GM12878 (cell line): ENCODE data around the gene ANO1. TPM values are rescaled to one million over a fixed set of nuclear protein-coding genes. Genes with fewer than 3 reads are reported as not detected.

ENCODE experiments used
- ATAC-seq: fragments of 200-7000 bp; cut with Tn5 transposase; 3 replicates; pipeline ENCODE4 v1.9.1; 2020; ENCODE audit warnings: mild to moderate bottlenecking, moderate library complexity
- BruUV-seq: library from RNA; stranded (reverse); fragments of 400-500 nt; replicated peaks from 2 replicates; lab custom pipeline; 2021; lab: Mats Ljungman, UMichigan
- CTCF ChIA-PET: fragments of 300-600 bp; sonication (Branson Sonifier 250); formaldehyde crosslinking; extraction: SDS; loops from one replicate; lab custom pipeline; 2021; ENCODE audit warnings: inconsistent platforms; lab: Yijun Ruan, JAX
- POLR2A ChIA-PET: fragments of 350-600 bp; formaldehyde crosslinking; extraction: SDS; loops from one replicate; lab custom pipeline; 2021; ENCODE audit warnings: inconsistent platforms; lab: Charles Lee
- RAD21 ChIA-PET: fragments of 300-600 bp; sonication (Branson Sonifier 250); formaldehyde crosslinking; loops from one replicate; lab custom pipeline; 2023; ENCODE audit warnings: antibody characterized with exemption; ENCODE audit not compliant: unreplicated experiment; lab: Charles Lee
- SMC1A ChIA-PET: fragments of 300-600 bp; sonication (Branson Sonifier 250); formaldehyde crosslinking; loops from one replicate; lab custom pipeline; 2023; ENCODE audit not compliant: unreplicated experiment, uncharacterized antibody; lab: Charles Lee
- DNase-seq: peaks from one replicate; pipeline ENCODE4 v3.0.0-alpha.2; 2011; ENCODE audit warnings: low read depth, low spot score
- FAIRE-seq: peaks from 3 replicates; lab custom pipeline; 2011; peaks lifted over from hg19 to GRCh38; lab: Jason Lieb, UNC
- H2AFZ ChIP-seq: 2 replicates; pipeline ENCODE4 v1.6.0; 2011; ENCODE audit warnings: low read depth, low read length, control low read depth; ENCODE audit not compliant: control insufficient read depth
- H3K27ac ChIP-seq: 2 replicates; pipeline ENCODE4 v1.5.1; 2011; ENCODE audit warnings: control low read depth; ENCODE audit not compliant: control insufficient read depth, insufficient read depth
- H3K27me3 ChIP-seq, 2 experiments: replicated peaks in 1 of 2; 2 replicates each; pipeline versions ENCODE4 v1.6.0 to v1.6.1; 2011; ENCODE audit warnings: low read length in 1 of 2; ENCODE audit not compliant: control insufficient read depth in 2 of 2, insufficient read depth in 2 of 2
- H3K36me3 ChIP-seq, 2 experiments: 2 replicates each; pipeline ENCODE4 v1.5.1; 2011; ENCODE audit warnings: low read length in 1 of 2; ENCODE audit not compliant: control insufficient read depth in 2 of 2, insufficient read depth in 2 of 2
- H3K4me1 ChIP-seq: 2 replicates; pipeline ENCODE4 v1.6.1; 2011; ENCODE audit warnings: mild to moderate bottlenecking, low read length, moderate library complexity, mixed read lengths; ENCODE audit not compliant: control insufficient read depth, insufficient read depth
- H3K4me2 ChIP-seq: 2 replicates; pipeline ENCODE4 v1.6.0; 2011; ENCODE audit warnings: control low read depth; ENCODE audit not compliant: control insufficient read depth, insufficient read depth
- H3K4me3 ChIP-seq: fragments of 200-600 bp; sonication (generic); 2 replicates; pipeline ENCODE4 v1.5.1; 2016
- H3K79me2 ChIP-seq: 2 replicates; pipeline ENCODE4 v1.6.0; 2011; ENCODE audit warnings: low read length; ENCODE audit not compliant: control insufficient read depth, insufficient read depth
- H3K9ac ChIP-seq: 2 replicates; pipeline ENCODE4 v1.8.0; 2011; ENCODE audit warnings: low read length, control low read depth, mixed read lengths; ENCODE audit not compliant: control insufficient read depth, insufficient read depth
- H3K9me3 ChIP-seq: replicated peaks from 3 replicates; pipeline ENCODE4 v1.5.1; 2011; ENCODE audit warnings: mild to moderate bottlenecking, low read length; ENCODE audit not compliant: control insufficient read depth, insufficient read depth
- H4K20me1 ChIP-seq: 2 replicates; pipeline ENCODE4 v1.6.0; 2011; ENCODE audit not compliant: control insufficient read depth, insufficient read depth
- BCL11A ChIP-seq: IDR thresholded peaks from 2 replicates; pipeline ENCODE4 v1.6.1; 2011; ENCODE audit warnings: low read depth, low read length
- CEBPB ChIP-seq, 2 experiments: fragments of 150-350 bp in 1 of 2; IDR thresholded peaks; 2 replicates each; pipeline ENCODE4 v1.6.1; 2012 to 2014; ENCODE audit warnings: low read depth in 2 of 2, low read length in 2 of 2, borderline replicate concordance in 1 of 2, inconsistent platforms in 1 of 2
- CREB1 ChIP-seq: IDR thresholded peaks from 2 replicates; pipeline ENCODE4 v1.6.1; 2012; ENCODE audit warnings: low read depth, mild to moderate bottlenecking, inconsistent platforms
- HDAC2 ChIP-seq: fragments of 200-600 bp; sonication (generic); IDR thresholded peaks from 2 replicates; pipeline ENCODE4 v1.6.1; 2017
- NFYA ChIP-seq: IDR thresholded peaks from 2 replicates; pipeline ENCODE4 v1.6.1; 2011; ENCODE audit warnings: low read depth, mild to moderate bottlenecking, low read length, improper control_type of control experiment, borderline replicate concordance
- PAX5 ChIP-seq: IDR thresholded peaks from 2 replicates; pipeline ENCODE4 v1.6.1; 2011; ENCODE audit warnings: low read depth, low read length, borderline replicate concordance
- SIN3A ChIP-seq: IDR thresholded peaks from 2 replicates; pipeline ENCODE4 v1.6.1; 2012; ENCODE audit warnings: low read depth, low read length, improper control_type of control experiment
- WGBS: methylation state at CpG from one replicate; pipeline ENCODE4 v1.1.6; 2016; ENCODE audit warnings: low lambda C conversion rate; ENCODE audit not compliant: insufficient replicate concordance, insufficient coverage; ENCODE audit errors: missing lambda C conversion rate; 5-methylcytosine and 5-hydroxymethylcytosine counted together
- in situ Hi-C: fragments of 300-500 bp; cut with MboI; formaldehyde crosslinking; loops from 9 replicates; pipeline ENCODE4 v1.14.3; 2018; ENCODE audit warnings: mixed read lengths
- intact Hi-C: fragments of 100-400 bp; cut with micrococcal nuclease; formaldehyde crosslinking; loops from one replicate; pipeline ENCODE4 v1.14.2; 2022; ENCODE audit not compliant: unreplicated experiment
- polyA plus RNA-seq, 11 experiments: library from polyadenylated mRNA; depleted of rRNA in 4 of 11; unstranded in 6 of 11; stranded (reverse) in 5 of 11; fragments of >200 nt; fragmentation: Nextera tagmentation in 4 of 11; fragmentation: Illumina TruSeq in 1 of 11; extraction: Ambion mirVana in 4 of 11; extraction: Trizol in 1 of 11; gene quantifications; 1 replicate in 1 of 11; 2 replicates in 10 of 11; pipeline versions ENCODE4 v1.2.1 to v1.2.3, GENCODE V29; 2011 to 2016; ENCODE audit warnings: inconsistent platforms in 2 of 11, missing spikeins in 2 of 11, low read depth in 1 of 11
- total RNA-seq, 4 experiments: library from RNA; depleted of rRNA in 3 of 4; stranded (reverse); fragments of >200 nt in 3 of 4; fragmentation: Illumina TruSeq in 1 of 4; extraction: Trizol in 1 of 4; gene quantifications; 2 replicates each; pipeline versions ENCODE4 v1.2.1 to v1.2.3, GENCODE V29; 2013 to 2021
- TF ChIP-seq, protein P1 (sequence below): fragments of 450-650 bp; formaldehyde crosslinking; IDR thresholded peaks from 2 replicates; pipeline ENCODE4 v1.4.0; 2022; ENCODE audit warnings: mild to moderate bottlenecking, moderate library complexity
- TF ChIP-seq, protein P2 (sequence below): fragments of 450-650 bp; IDR thresholded peaks from 2 replicates; pipeline ENCODE4 v1.6.1; 2016; ENCODE audit warnings: mild to moderate bottlenecking, moderate library complexity, borderline replicate concordance

The ANO1 gene
- total and polyA plus RNA-seq, 10 of the 15 experiments (the other 5 are each of a cell fraction or from before 2014, with no cell fraction given) = 0.01 to 0.38 (median 0.06) TPM; not detected in 7

DNA sequence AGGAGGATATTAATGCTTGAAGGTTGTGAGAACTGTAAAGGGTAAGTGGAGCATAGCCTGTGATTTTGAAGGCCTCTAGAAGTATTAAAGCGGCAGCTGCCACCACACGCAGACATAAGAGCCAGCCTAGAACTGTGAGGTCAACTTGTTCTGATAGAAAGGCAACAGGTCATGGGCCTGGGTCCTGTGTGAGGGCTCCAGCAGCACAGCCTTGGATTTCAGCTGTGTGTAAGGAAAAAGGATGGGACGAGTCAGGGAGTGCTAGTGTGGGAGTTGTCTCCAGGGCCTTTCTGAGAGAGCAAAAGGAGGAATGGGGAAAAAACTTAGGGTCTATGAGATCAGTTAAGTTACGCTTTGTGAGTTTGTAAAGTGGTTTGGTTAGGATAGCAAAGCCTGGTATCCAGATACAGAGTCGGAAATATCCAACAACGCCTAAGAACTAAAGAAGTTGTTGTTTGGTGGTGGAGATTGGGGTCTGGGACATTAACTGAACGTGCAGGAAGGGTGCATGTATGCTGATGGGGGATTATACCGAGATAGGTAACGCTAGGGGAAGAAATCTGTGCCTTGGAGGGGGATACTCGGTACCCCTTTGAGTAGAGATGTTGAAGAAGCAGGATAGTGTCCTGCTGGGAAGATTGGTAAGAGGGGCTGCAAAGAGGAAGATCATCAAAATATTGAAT is 17.4 kb upstream of the ANO1 start:
- DNase-seq (no peak), ATAC-seq (no peak), FAIRE-seq (no peak)
- Histone ChIP-seq H3K4me2 (no peak overlapping the region), H3K27ac (no peak overlapping the region), H2AFZ (no peak overlapping the region), H4K20me1 (no peaks in the 10 kb centered on the region), H3K4me1 (no peaks in the 10 kb centered on the region), H3K9me3 (no peaks in the 10 kb centered on the region; the same call in 2 of the 3 replicates), H3K27me3 (no peaks in the 10 kb centered on the region), H3K9ac (no peak overlapping the region), H3K36me3 (no peaks in the 10 kb centered on the region), H3K4me3 (no peak overlapping the region), H3K79me2 (no peaks in the 10 kb centered on the region)
- WGBS = 25% methylated on average over 10 of the region's 10 CpGs
- CTCF ChIA-PET = no interaction called here
- POLR2A ChIA-PET = no interaction called here
- RAD21 ChIA-PET = no interaction called here
- no TSS peak for BruUV-seq
- TF ChIP-seq, protein P1, sequence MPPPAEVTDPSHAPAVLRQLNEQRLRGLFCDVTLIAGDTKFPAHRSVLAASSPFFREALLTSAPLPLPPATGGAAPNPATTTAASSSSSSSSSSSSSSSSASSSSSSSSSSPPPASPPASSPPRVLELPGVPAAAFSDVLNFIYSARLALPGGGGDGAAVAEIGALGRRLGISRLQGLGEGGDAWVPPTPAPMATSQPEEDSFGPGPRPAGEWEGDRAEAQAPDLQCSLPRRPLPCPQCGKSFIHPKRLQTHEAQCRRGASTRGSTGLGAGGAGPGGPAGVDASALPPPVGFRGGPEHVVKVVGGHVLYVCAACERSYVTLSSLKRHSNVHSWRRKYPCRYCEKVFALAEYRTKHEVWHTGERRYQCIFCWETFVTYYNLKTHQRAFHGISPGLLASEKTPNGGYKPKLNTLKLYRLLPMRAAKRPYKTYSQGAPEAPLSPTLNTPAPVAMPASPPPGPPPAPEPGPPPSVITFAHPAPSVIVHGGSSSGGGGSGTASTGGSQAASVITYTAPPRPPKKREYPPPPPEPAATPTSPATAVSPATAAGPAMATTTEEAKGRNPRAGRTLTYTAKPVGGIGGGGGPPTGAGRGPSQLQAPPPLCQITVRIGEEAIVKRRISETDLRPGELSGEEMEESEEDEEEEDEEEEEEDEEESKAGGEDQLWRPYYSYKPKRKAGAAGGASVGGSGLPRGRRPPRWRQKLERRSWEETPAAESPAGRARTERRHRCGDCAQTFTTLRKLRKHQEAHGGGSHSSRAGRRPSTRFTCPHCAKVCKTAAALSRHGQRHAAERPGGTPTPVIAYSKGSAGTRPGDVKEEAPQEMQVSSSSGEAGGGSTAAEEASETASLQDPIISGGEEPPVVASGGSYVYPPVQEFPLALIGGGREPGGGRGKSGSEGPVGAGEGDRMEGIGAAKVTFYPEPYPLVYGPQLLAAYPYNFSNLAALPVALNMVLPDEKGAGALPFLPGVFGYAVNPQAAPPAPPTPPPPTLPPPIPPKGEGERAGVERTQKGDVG (CRISPR knock-in tag) = no peak
- TF ChIP-seq SIN3A (no peak), NFYA (no peak), HDAC2 (no peak), PAX5 (no peak), BCL11A (no peak), CEBPB (IDR thresholded peaks at IDR 0.05; ENCODE audit: borderline replicate concordance in 1 of 2, low read depth in 2 of 2, low read length in 2 of 2) (no peak), CREB1 (no peak)
- TF ChIP-seq, protein P2, sequence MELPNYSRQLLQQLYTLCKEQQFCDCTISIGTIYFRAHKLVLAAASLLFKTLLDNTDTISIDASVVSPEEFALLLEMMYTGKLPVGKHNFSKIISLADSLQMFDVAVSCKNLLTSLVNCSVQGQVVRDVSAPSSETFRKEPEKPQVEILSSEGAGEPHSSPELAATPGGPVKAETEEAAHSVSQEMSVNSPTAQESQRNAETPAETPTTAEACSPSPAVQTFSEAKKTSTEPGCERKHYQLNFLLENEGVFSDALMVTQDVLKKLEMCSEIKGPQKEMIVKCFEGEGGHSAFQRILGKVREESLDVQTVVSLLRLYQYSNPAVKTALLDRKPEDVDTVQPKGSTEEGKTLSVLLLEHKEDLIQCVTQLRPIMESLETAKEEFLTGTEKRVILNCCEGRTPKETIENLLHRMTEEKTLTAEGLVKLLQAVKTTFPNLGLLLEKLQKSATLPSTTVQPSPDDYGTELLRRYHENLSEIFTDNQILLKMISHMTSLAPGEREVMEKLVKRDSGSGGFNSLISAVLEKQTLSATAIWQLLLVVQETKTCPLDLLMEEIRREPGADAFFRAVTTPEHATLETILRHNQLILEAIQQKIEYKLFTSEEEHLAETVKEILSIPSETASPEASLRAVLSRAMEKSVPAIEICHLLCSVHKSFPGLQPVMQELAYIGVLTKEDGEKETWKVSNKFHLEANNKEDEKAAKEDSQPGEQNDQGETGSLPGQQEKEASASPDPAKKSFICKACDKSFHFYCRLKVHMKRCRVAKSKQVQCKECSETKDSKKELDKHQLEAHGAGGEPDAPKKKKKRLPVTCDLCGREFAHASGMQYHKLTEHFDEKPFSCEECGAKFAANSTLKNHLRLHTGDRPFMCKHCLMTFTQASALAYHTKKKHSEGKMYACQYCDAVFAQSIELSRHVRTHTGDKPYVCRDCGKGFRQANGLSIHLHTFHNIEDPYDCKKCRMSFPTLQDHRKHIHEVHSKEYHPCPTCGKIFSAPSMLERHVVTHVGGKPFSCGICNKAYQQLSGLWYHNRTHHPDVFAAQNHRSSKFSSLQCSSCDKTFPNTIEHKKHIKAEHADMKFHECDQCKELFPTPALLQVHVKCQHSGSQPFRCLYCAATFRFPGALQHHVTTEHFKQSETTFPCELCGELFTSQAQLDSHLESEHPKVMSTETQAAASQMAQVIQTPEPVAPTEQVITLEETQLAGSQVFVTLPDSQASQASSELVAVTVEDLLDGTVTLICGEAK = no peak
- SMC1A ChIA-PET = no interaction called here
- intact Hi-C loops = no loop called here
- in situ Hi-C loops = no loop called here
